C4-2B (cell line): ENCODE data around the gene CAMK4.

Experiments used
- ZFX ChIP-seq: fragments of 450-650 bp; IDR thresholded peaks from 2 replicates; pipeline ENCODE4 v1.6.1; 2017
- TF ChIP-seq, protein P1 (sequence below): fragments of 450-650 bp; conservative IDR thresholded peaks from 2 replicates; pipeline ENCODE4 v1.5.1; 2017; ENCODE audit warnings: mild to moderate bottlenecking

DNA sequence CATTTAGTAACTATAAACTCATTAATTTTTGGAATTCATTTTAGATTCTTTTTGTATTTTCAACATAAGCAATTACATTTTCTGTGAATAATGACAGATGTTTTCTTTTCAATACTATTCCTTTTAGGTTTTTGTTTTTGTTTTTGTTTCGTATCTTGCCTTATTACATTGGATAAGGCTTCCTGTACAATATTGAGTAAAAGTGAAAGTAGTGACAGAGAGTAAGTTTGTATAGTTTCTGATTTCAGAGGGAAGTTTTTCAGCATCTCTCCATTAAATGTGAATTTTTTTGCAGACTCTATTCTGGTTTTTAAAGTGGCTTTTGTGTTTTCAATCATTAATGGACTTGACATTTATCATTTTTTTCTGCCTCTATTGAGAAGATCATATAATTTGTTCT lies 12.8 kb upstream of the CAMK4 start:
- TF ChIP-seq, protein P1, sequence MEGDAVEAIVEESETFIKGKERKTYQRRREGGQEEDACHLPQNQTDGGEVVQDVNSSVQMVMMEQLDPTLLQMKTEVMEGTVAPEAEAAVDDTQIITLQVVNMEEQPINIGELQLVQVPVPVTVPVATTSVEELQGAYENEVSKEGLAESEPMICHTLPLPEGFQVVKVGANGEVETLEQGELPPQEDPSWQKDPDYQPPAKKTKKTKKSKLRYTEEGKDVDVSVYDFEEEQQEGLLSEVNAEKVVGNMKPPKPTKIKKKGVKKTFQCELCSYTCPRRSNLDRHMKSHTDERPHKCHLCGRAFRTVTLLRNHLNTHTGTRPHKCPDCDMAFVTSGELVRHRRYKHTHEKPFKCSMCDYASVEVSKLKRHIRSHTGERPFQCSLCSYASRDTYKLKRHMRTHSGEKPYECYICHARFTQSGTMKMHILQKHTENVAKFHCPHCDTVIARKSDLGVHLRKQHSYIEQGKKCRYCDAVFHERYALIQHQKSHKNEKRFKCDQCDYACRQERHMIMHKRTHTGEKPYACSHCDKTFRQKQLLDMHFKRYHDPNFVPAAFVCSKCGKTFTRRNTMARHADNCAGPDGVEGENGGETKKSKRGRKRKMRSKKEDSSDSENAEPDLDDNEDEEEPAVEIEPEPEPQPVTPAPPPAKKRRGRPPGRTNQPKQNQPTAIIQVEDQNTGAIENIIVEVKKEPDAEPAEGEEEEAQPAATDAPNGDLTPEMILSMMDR, result no peak
- no peak for TF ChIP-seq ZFX
